Activated naive CD8-positive, alpha-beta T cell treated with anti-CD3 and anti-CD28 coated beads, Interleukin-2, amount 50 U/mL, for 16 hours (primary cell): ENCODE measurements around the gene RANBP17.

ENCODE experiments used
- DNase-seq: peaks from one replicate; pipeline ENCODE4 v3.0.0-alpha.2; 2020; ENCODE audit warnings: low read depth, low spot score

Gene RANBP17

DNA sequence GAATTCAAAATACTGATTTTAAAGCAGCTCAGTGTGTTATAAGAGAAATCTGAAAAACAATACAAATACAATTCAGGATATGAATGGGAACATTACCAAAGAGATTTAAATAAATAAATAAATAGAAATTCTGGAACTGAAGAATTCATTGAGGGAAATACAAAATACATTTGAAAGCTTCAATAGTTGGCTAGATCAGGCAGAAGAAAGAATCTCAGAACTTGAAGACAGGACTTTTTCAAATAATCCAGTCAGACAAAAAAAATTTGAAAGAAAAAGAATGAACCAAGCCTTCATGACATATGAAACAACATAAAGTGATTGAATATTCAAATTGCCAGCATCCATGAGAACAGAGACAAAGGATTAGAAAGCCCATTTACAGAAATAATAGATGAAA is 387.6 kb downstream of the RANBP17 start:
- no peak for DNase-seq

DNA sequence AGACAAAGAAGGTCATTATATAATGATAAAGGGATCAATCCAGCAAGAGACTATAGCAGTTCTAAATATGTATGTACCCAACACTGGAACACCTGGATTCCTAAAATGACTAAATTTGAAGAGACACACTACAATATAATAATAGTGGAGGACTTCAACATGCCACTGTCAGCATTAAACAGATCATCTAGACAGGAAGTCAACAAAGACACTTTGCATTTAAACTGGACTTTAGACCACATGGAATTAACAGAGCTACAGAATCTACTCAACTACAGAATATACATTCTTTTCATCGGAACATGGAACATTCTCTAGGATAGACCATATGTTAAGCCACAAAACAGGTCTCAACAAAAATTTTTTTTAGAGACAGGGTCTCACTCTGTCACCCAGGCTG is 388.9 kb downstream of the RANBP17 start:
- DNase-seq, result no peak

DNA sequence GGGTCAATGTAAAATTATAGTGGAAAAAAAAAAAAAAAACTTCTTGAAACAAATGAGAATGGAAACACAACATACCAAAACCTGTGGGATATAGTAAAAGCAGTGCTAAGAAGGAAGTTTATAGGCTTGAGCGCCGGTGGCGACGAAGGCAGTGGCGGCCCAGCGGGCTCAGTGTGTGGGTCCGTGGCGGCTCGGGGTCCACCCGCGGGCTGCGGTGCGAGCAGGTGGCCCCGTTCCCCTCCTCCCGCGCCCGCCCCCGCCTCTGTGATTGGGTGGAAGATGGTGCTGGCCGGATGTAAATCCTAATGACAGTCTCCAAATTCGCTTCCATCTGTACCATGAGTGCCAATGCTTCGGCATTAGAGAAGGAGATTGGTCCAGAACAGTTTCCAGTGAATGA is 389.7 kb downstream of the RANBP17 start:
- no peak for DNase-seq

DNA sequence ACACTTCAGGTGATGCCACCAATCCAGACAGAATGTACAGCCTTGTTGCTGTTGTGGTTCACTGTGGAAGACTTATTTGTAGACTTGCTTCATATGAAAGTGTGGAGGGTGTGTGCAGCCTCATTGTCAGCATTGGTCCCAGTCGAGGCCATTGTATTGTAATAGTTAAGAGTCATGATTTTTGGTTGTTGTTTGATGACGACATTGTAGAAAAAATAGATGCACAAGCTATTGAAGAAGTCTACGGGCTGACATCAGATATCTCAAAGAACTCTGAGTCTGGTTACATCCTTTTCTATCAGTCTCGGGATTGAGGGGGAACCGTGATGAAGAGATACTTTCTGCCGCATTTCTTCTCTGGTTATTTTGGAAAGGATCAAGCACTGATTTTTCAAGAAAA is 390.9 kb downstream of the RANBP17 start:
- no peak for DNase-seq

DNA sequence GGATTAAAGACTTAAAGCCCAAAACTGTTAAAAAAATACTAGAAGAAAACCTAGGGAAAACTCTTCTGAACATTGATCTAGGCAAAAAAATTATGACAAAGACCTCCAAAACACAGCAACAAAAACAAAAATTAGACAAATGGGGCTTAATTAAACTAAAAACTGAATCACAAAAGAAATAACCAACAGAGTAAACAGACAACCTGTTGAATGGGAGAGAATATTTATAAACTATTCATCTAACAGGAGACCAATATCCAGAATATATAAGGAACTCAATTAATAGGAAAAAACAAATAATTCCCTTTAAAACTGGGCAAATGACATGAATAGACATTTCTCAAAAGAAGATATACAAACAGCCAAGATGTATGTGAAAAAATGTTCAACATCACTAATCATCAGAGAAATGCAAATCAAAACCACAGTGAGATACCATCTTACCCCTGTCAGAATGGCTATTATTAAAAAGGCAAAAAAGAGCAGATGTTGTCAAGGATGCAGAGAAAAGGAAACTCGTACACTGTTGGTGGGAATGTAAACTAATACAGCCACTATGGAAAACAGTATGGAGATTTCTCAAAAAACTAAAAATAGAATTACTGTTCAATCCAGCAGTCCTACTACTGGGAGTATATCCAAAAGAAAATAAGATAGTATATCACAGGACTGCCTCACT is 397.1 kb downstream of the RANBP17 start:
- DNase-seq, result no peak

DNA sequence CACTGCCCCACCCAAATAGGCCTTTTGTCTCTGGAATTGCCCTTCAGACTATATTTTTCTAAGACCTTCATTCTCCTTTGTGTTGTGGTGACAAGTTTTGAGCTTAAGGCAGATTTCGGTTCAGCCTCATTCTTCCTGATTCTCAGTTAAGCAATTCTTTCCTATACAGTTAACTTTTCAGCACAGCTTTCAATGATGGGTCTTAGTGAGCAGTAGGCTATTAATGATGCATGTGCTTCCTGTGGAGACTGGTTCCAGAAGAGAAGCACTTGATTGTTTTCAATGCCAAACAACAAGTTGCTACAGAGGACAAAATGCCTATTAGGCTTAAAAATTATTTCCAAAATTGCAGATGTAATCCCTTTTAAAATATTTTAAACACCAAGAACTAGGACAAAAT is 399.5 kb downstream of the RANBP17 start:
- DNase-seq, result no peak

DNA sequence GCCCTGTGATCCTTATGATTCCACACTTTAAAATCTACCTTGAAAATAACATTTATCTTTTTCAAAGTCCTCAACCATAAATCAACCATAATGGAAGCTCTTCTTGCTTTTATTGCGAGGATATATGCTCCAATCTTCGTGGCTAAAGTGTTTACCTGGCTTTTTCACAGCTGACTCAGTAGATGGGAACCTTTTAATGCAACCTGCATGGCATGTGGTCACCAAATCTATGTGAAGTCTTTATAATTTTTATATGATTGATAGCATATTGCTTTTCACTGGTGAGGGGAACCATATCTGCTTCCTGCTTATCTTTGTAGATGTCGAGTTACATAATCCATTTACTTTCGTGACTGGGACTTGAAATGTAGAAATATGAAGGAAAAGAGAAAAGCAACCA is 400.1 kb downstream of the RANBP17 start:
- DNase-seq, result no peak

DNA sequence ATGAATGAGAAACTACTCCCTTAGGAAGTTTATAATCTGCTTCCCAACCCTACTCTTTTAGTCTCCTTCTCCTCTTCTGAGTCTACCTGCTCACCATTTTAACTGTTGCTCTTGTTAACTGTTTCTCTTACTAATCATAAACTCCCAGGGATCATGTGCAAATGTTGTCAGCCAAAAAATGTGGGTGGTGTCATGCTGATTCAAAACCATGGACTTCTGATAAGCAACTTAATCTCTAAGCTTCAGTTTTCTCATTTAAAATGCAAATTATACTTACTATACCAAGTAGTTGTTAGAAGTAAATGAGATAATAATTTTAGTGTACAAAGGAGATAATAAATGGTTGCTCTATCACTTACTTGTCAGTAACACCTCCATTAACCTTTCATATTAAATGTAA is 401.4 kb downstream of the RANBP17 start:
- DNase-seq, result no peak

DNA sequence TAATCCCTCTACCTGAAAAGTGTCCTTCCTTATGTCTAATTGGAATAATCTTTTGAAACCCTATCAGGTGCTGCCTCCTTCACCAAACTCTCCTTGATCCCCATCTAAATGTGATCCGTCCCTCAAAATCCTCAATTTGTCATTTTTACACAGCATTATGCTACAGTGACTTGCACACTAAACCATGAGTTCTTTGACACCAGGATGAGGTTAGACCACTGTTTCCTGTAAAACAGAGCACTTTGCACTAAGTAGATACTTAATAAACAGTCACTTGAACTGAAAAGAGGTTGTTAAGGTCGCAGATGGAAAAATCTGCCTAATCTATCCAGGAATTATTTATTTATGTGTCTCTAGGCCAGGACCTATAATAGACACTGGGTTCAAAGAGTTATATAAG is 403.0 kb downstream of the RANBP17 start:
- DNase-seq, result no peak

DNA sequence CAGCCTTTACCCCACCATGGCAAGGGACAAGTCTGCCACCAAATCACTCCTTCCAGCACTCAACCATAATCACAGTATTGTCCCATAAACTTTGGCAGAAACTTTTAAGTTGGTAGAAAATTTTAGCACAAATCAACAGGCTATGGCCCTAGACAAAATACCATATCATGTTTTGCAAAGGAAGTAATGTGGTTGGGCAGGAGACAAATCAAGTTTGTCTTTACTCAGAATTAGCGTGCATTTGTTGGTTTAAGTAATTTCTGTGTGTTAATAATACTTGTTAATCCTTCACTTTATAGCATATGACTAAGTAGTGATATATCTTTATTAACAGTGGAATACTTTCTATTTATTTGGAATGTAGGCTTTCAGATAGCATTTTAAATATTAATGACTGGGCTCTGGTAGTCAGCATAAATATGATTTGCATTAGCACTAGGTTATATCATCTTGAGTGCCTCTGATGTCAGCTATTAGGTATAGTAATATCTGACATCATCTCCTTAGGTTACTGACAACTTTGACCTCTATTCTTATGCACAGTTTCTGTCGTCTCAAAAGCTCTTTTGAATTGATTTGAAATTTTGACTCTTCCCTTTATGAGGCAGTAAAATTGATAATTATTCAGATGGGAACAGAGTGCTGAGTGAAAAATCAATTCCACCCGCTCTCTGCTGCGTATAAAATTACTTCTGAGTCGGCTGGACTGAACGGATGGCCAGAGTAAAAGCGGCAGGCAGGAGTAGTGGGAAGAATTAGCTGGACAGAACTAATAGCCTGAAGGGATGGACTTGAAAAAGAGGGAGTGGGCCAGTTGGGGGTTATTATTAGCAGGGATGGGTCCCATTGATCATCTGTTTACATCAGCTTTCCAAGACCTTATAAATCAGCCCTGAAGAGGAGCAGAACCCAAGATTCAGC is 407.1 kb downstream of the RANBP17 start:
- DNase-seq, result no peak

DNA sequence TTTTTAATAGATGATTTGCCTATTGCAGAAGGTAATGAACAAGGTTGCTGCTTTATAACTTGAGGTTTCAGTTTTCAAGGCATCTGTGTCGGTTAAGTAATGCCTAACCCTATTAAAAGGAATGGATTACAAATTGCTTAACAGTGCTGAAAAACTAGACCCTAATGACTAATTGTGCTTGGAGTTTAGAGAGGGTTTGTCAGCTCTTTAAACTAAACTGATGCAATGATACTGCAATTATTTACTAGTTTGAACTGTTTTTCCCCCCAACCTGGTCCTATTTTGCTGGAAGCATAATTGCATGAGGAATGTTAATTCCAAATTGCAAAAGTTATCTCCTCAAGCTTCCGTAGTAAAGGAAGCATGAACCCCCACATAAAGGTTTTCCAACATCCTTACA is 407.9 kb downstream of the RANBP17 start:
- no peak for DNase-seq

DNA sequence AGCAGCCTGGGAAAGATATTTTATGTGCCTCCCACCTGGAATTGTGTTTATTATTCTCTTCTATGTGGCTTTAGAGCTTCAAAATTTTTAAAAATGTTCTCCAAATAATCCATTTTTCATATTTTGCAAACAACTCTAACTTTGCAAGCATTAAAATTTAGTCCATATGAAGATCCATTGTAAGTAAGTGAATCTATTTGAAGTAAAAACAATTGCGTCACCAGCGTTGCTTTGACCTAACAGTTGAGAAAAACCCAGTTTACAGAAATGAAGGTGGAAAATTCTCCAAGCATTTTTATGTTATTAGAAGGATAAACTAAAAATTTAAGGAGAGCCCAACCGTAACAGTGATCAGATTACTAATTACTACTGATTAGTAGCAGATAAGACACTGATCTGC is 408.3 kb downstream of the RANBP17 start:
- no peak for DNase-seq

DNA sequence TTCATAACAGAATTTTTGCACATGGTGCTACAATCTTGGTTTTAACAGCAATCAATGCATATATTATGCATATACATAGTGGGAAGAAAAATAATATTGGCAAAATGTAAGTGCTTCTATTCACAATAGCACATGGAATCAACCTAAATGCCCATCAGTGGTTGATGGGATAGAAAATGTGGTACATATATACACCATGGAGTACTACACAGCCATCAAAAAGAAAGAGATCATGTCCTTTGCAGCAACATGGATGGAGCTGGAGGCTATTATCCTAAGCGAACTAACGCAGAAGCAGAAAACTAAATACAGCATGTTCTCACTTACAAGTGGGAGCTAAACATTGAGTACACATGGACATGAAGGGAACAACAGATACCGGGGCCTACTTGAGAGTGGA is 410.0 kb downstream of the RANBP17 start:
- no peak for DNase-seq

DNA sequence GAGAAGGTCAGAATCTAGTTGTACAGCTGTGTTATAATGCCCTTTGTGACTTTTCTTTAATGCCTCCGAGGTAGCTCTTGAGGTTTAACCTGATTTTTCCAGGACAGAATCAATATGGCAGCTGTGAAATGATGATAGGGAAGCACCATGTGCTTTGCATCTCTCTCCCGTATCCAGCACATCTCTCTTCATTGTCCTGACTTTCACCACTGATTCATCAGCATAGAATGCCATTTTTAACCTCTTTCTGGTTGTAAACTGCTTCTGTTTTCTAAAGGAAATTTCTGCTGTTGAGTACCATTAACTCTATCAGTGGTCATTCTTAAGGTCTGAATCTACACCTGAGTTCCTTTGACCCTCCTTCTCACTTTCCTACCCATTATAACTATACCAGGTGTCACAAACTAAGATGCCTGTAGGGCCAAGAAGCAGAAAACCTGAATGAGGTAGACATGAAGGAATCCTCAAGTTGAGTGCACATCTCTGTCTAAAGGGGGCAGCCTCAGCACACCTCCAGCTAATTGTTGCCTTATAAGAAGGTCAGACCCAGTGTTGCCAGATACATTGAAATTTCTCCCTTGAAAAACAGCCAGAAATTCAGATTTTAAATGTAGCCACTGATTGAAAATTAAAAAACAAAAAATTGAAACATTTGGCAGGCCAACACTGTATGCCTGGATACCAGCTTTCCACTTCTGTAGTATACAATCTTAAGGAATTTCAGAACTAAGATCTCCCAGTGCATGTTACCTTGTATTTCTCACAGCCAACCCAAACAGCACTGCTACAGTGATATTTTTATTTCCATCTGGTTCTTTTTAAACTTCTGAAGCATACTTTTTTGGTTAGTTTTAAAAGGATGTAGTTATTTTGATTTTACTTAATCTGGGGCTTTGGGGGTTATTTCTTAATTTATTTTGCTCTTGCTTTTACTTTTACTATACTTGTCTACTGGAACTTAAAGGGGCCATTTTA is 411.5 kb downstream of the RANBP17 start:
- no peak for DNase-seq

DNA sequence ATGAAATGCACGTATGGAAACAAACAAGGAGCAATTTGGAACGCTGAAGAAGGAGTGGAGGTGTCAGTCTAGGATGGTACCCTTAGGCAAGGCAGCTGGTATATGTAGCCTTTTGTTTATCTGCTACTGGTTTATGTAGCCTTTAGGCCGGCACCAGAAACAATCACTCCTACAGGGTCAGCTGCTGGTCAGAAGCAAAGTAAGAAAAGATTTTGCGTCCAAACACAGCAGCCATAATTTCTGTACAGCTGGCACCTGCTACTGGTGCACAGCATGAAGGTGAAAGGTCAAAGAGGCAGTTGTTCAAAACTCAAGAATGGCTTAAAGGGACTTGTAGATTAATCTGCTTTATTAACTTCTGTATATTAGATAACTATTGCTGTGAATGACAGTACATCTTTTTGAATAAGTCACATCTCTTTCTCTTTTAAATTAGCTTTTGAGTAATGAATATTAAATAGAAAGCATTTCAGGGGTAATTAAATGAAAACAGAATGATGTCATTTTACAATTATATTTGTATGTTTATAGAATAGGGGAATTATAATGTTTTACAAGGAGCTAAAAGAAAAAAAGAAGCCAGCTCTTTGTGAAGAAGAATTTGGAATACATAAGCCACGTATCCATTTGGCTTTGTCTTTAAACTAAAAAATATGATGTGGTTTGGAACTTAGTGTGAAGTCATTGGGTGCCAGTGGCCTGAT is 414.2 kb downstream of the RANBP17 start:
- DNase-seq, result no peak

DNA sequence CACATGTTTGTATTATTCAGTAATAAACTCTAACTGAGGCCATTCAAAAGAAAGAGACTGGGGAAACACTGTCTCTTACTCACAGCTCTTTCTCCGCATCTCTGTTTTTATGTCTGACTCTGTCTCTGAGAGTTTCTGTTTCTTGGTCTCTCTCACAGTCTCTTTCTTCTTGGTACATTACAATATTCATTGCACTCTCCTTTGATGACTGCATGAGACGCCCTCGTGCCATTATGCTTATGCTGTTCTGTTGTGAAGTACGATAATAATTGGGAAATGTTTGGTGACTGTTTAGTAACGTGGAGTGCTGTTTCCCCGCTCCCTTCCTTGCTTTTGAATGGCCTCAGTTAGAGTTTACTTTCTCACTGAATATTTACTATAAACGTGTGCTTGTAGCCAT is 421.9 kb downstream of the RANBP17 start:
- no peak for DNase-seq

DNA sequence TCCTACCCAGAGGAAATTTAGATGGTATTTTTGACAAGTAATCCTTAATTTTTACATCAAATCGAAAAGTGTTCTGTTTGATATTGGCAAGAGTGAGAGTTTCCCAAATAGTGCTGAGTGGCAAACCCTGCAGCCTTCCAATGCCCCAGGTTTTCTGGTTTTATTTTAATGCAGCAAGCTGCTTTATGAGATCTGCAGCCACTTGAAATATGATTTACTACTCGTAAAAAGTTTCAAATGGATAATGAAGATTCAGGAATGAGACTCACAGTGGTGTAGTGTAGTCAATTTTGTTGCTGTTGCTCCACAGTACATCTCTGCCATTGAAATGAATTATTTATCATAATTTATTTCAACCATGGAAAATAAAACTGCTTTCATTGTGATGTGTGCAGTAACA is 423.6 kb downstream of the RANBP17 start:
- no peak for DNase-seq

DNA sequence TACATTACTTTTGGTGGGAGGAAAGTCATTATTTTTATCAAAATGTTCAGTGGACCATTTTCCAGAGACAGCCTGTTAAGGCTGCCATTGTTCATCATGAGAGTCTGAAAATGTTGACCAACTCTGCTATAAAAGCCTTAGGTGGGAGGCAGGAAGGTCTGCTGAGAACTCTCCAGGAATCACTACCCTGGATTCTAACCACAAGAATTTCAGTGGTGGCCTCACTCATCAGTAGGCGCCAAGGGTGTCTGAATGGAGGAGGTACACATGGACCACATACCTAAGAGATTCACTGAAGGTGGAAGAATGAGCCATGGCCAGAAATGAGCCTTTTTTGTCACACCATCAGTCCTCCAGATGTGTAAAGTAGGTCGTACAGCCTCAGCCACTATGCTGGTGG is 426.2 kb downstream of the RANBP17 start:
- no peak for DNase-seq

DNA sequence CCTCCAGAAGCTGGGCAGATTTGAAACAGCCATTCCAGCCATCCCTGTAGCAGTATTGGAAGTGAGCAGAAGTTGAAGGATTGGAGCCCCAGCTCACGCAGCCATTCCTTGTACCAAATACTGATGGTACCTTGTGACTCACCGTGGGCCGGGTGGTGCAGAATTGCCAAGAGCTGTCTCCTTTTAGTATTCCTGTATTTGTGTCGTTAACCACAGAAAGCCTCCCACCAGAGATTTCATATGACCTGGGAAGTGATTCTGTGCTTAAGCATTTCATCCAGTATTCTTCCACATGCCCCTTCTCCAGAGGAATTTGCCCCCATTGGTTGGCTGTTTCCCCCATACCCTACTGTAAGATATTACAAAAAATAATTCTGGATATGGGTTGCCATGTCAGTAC is 429.6 kb downstream of the RANBP17 start:
- DNase-seq, result no peak

DNA sequence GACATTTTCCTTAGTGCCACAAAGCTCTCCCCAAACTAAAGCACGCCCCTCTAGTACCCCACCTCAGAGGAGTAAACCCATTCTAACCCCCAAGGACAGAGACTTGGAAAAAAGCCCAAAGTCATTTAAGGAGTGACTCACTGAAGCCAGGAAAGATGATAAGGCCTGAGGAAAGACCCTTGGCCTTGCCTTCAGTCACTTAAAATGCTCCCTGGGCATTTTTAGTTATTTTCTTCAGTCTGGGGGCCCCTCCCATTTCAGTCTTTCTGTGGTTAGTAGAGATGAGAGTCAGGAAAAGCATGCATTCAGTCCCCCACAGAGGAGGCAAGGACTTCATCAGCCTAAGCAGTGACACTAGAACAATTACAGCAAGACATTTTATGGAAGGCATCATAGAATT is 433.5 kb downstream of the RANBP17 start:
- no peak for DNase-seq

DNA sequence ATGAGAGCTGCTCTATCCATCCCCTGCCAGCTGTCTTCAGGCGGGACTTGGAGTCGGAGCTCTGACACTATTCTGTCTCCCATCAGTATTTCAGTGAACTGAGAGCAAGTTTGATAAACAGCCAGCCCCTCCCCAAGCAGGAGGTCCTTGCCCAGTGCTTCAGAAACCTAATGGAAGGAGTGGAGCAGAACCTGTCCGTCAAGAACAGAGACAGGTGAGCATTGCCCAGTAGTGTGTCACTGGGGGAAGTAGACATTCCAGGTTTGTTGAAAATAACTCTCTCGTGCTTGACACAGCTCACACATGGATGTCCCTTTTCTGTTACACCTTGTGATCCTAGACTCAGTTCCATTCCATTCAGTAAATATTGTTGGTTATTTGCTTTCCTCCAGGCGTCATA is 434.0 kb downstream of the RANBP17 start:
- DNase-seq, result no peak
